GM10847 (cell line): ENCODE measurements around the gene CCN5.

Experiments
- POLR2A ChIP-seq: IDR thresholded peaks from 2 replicates; pipeline ENCODE4 v1.6.1; 2011; ENCODE audit not compliant: insufficient read length; ENCODE audit errors: extremely low read depth

Gene CCN5

GRCh38 chr20:44758247-44759101 is 43.3 kb downstream of the CCN5 start:
- TF ChIP-seq POLR2A, result no peak

- TF ChIP-seq POLR2A, result no peak
Observed at GRCh38 chr20:44759595-44759994, 44.4 kb downstream of the CCN5 start.

- no peak for TF ChIP-seq POLR2A
Observed at GRCh38 chr20:44761423-44761822, 46.3 kb downstream of the CCN5 start.

- TF ChIP-seq POLR2A, result no peak
Observed at GRCh38 chr20:44762466-44763140, 47.4 kb downstream of the CCN5 start.

GRCh38 chr20:44765091-44765490 is 49.9 kb downstream of the CCN5 start:
- no peak for TF ChIP-seq POLR2A

- TF ChIP-seq POLR2A, result no peak
Observed at GRCh38 chr20:44765701-44766347, 50.7 kb downstream of the CCN5 start.

- TF ChIP-seq POLR2A, result no peak
Observed at GRCh38 chr20:44768256-44768655, 53.1 kb downstream of the CCN5 start.

GRCh38 chr20:44768854-44769480 is 53.8 kb downstream of the CCN5 start:
- no peak for TF ChIP-seq POLR2A

- TF ChIP-seq POLR2A, result no peak
Observed at GRCh38 chr20:44769481-44769863, 54.3 kb downstream of the CCN5 start.

- no peak for TF ChIP-seq POLR2A
Observed at GRCh38 chr20:44770484-44771171, 55.5 kb downstream of the CCN5 start.

- no peak for TF ChIP-seq POLR2A
Observed at GRCh38 chr20:44771172-44771535, 56.0 kb downstream of the CCN5 start.

- no peak for TF ChIP-seq POLR2A
Observed at GRCh38 chr20:44772636-44773035, 57.5 kb downstream of the CCN5 start.

GRCh38 chr20:44773070-44773829 is 58.1 kb downstream of the CCN5 start:
- TF ChIP-seq POLR2A, result no peak

GRCh38 chr20:44776980-44777379 is 61.8 kb downstream of the CCN5 start:
- no peak for TF ChIP-seq POLR2A
